GM20000 (cell line): ENCODE results near the gene S100PBP.

ENCODE experiments used
- DNase-seq: peaks from one replicate; pipeline ENCODE4 v3.0.0; 2012; ENCODE audit warnings: low spot score
- TF ChIP-seq, protein P1 (sequence below): IDR thresholded peaks from 2 replicates; pipeline ENCODE4 v1.5.1; 2012; ENCODE audit warnings: mild to moderate bottlenecking, control low read depth; ENCODE audit errors: extremely low read depth, missing control alignments

S100PBP gene

DNA sequence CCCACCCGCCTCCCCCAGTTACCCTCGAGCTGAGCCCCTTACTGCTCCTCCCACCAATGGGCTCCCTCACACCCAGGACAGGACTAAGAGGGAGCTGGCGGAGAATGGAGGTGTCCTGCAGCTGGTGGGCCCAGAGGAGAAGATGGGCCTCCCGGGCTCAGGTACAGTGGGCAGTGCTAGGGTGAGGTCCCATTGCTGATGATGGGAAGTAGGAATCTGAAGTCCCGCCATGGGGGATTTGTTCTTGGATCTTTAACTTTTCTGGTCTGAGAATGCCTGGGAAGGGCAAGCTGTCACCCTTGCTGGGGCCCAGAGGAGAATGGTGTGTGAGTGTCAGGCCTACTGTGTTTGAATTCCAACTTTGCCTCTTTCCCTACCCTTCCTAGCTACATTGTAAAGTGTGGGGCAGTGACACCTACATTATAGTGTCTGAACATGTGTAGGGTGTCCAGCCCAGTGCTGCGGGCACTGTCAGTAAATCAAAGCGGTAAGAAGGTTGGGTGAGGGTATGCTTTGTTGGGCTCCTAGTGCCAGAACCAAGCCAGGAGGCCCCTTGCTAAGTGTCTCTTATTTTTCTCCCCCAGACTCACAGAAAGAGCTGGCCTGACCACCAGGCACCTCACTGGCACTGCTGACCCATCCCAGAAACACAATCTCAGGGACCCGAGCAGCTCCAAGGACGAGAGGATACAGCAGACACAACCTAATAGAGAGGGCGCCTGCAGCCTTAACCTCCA lies 45.0 kb upstream of the S100PBP start:
- DNase-seq = peak; percentile 27
- TF ChIP-seq, protein P1, sequence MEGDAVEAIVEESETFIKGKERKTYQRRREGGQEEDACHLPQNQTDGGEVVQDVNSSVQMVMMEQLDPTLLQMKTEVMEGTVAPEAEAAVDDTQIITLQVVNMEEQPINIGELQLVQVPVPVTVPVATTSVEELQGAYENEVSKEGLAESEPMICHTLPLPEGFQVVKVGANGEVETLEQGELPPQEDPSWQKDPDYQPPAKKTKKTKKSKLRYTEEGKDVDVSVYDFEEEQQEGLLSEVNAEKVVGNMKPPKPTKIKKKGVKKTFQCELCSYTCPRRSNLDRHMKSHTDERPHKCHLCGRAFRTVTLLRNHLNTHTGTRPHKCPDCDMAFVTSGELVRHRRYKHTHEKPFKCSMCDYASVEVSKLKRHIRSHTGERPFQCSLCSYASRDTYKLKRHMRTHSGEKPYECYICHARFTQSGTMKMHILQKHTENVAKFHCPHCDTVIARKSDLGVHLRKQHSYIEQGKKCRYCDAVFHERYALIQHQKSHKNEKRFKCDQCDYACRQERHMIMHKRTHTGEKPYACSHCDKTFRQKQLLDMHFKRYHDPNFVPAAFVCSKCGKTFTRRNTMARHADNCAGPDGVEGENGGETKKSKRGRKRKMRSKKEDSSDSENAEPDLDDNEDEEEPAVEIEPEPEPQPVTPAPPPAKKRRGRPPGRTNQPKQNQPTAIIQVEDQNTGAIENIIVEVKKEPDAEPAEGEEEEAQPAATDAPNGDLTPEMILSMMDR = no peak

DNA sequence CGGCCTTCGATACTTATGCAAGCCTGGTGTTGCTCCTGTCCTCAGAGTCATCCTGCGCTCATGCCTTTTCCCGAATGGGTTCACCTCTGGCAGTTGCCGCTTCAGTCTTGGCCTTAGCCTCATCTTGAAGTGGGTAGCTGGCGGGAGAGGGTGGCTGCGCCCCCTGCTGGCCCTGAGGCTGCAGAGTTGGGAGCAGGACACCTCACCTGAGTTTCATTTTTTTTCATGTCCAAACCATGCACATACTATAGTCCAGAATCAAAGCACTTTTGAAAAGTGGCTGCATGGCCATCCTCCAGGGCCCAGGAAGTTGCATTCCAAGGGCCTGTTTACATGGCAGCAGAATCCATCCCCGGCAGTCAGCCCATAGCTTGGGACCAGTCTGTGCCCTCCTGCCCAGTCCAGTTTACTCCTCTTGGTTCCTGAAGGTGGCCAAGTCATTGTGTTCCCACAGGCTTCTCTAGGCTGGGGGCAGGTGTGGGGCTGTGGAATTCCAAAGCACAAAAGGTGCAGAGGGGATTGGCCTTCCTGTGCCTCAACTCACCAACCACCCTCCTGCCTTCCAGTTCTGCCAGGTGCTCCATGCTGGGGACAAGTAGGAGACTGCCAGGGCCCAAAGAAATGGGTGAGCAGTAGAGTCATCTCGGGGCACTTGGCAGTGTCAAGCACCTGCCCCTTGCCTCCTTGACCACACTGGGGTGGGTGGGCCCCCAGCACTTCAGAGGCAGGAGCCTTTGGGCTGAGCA lies 44.3 kb upstream of the S100PBP start:
- TF ChIP-seq, protein P1 = peak; percentile 94
- DNase-seq = peak; percentile 89

DNA sequence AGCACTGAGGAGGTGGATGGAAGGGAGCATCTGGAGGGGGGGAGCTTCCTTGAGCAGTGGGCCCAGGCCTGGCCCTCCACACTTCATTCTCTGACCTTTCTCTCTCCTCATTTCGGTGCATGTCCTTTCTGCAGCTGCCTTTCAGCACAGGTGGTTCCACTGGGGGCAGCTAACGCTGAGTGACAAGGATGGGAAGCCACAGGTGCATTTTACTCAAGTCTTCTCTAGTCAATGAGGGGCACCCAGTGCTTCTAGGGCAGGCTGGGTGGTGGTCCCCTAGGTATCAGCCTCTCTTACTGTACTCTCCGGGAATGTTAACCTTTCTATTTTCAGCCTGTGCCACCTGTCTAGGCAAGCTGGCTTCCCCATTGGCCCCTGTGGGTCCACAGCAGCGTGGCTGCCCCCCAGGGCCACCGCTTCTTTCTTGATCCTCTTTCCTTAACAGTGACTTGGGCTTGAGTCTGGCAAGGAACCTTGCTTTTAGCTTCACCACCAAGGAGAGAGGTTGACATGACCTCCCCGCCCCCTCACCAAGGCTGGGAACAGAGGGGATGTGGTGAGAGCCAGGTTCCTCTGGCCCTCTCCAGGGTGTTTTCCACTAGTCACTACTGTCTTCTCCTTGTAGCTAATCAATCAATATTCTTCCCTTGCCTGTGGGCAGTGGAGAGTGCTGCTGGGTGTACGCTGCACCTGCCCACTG lies 43.5 kb upstream of the S100PBP start:
- TF ChIP-seq, protein P1 = no peak

DNA sequence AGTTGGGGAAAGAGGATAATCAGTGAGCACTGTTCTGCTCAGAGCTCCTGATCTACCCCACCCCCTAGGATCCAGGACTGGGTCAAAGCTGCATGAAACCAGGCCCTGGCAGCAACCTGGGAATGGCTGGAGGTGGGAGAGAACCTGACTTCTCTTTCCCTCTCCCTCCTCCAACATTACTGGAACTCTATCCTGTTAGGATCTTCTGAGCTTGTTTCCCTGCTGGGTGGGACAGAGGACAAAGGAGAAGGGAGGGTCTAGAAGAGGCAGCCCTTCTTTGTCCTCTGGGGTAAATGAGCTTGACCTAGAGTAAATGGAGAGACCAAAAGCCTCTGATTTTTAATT lies 43.0 kb upstream of the S100PBP start:
- no peak for DNase-seq
- TF ChIP-seq, protein P1 = no peak

More for the DNA sequence above, 43.5 kb upstream of the S100PBP start:
- DNase-seq = no peak

DNA sequence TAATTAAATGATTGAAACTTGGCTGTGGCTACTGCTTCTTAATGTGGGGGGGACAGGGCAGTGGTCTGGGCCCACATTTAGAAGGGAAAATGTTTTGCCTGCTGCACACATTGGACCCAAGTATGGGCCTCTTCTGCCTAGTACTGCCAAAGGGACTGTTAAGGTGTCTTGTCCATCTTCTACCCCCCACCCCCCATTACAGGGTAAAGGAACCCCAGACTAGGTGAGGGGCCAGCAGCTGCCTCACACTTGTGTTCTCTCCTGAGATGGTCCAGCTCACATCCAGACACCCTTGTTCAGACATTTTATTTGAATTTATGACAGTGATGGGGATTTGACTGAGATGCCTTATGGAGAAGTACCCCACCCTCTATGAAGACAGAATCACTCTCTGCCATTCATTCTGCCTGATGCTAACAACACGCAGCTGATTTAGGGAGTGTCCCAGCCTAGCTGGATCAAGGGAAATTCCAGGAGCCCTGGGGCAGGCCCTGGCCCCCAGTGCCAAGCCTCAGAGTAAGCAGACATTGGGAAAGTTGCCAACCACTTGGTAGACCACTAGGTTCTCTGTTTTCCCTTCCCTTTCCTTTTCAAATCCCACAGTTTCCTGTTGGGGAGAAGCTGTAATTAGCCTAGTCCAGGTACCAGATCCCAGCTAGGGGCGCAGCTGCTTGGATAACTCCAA lies 42.4 kb upstream of the S100PBP start:
- DNase-seq = no peak

DNA sequence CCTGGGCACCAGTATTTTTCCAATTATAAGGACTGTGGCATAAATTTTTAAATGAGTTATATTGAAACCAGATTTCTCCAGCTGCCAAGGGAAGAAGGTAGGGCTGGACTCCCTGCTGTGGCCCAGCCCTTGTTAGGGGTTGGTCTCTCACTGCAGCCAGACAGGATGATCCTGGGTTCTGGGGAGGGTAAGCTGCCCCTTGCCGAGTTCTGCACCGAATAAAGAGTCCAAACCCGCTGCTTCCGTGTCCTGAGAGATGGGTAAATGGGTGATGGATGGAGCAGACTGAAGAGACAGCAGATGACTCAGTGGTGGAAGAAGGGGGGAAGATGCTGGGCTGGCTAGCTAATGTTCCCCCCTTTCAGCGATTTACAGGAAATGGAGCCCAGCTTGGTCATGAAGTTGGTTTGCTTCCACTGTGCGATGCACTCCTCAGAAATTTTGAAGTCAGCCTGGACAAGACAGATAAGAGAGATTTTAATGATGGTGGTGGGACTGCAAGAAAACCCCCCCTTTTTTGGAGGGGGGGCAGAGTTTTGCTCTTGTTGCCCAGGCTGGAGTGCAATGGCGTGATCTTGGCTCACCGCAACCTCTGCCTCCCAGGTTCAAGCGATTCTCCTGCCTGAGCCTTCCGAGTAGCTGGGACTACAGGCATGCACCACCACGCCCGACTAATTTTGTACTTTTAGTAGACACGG lies 41.7 kb upstream of the S100PBP start:
- no peak for DNase-seq
- TF ChIP-seq, protein P1 = no peak

More for the DNA sequence above, 42.4 kb upstream of the S100PBP start:
- TF ChIP-seq, protein P1 = no peak
